Activated CD8-positive, alpha-beta memory T cell treated with anti-CD3 and anti-CD28 coated beads for 24 hours (primary cell): ENCODE results near the gene KIAA1755.
"Not testable (repeated sequence)": the region's sequence is repeated elsewhere in the genome, so short reads cannot be mapped to it uniquely, and the experiment has no call there.

ENCODE experiments used
- DNase-seq: peaks from one replicate; pipeline ENCODE4 v3.0.0-alpha.2; 2020

KIAA1755 gene

DNA sequence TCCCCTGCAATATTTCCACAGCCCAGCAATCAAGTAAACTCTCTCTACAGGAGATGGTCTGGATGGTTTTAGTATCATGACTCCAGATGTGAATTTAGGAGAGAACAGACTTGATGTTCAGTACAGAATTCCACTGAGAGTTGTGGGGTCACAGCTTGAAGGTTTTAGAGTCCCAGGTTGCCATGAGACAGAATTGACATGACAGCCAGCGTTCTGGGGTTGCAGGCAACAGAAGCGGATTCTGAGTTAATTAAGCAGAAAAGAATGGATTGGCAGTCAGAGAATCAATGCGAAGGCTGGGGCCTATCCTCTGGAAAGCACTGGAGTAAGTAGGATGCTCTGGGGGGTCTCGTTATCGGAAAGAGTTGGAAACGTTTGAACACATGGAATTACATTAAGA lies 2.4 kb upstream of the KIAA1755 start:
- no peak for DNase-seq

DNA sequence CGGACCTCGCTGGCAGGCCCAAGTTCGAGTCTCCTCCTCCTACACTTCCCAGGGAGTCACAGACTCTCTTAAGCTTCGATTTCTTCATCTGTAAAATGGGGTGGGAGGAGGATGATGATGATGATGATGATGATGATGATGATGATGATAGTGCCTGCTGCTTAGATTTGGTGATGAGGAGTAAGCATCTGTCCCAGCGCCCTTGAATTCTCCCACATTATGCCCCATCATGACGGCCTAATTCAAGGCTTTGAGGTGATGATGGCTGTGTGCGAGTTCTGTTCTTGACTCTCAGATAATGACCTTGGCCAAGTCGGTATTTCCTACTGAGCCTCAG lies 487 bp upstream of the KIAA1755 start:
- DNase-seq: no peak

DNA sequence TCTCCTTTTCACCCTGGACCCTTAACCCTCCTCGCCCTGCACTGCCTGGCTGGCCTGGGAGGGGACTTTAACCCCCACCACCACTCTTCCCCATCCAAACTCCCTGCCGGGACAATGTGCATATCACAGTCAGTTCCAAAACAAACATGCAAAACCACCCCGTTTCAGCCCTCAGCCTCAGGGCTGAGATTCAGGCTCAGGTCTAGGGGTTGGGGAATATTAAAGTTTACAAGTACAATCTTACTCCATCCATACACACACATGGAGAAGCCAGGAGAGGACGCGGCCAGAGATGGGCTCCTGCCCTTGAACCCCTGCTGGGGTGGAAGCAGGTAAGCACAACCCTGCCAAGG lies 534 bp downstream of the KIAA1755 start:
- no peak for DNase-seq

- DNase-seq: no peak
Measured at GRCh38 chr20:38258545-38259215, 1.9 kb downstream of the KIAA1755 start.

DNA sequence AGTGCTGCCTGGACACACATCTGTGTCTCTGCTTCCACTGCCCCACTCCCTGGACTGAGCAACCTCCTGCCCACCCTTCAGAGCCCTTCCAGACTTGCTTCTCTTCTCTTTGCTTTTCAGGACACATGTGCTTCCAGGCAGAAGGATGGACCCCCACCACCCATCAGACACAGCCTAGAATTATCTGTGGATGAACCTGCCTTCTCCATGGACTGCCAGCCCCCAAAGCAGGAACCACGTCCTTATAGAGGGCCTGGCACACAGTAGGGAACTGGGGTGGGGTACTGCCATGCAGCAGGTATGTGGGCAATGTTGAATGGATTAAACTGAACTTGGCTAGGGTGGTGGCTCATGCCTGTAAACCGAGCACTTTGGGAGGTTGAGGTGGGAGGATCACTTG lies 3.6 kb downstream of the KIAA1755 start:
- no peak for DNase-seq

GRCh38 chr20:38256021-38256420 lies 4.5 kb downstream of the KIAA1755 start:
- DNase-seq: no peak

- no peak for DNase-seq
Measured at GRCh38 chr20:38255393-38255792, 5.1 kb downstream of the KIAA1755 start.

- not testable (repeated sequence) for DNase-seq
Measured at GRCh38 chr20:38254621-38255020, 5.9 kb downstream of the KIAA1755 start.

GRCh38 chr20:38253571-38253970 lies 7.0 kb downstream of the KIAA1755 start:
- DNase-seq: no peak

GRCh38 chr20:38252292-38253288 lies 7.9 kb downstream of the KIAA1755 start:
- no peak for DNase-seq

- not testable (repeated sequence) for DNase-seq
Measured at GRCh38 chr20:38251441-38251840, 9.1 kb downstream of the KIAA1755 start.

DNA sequence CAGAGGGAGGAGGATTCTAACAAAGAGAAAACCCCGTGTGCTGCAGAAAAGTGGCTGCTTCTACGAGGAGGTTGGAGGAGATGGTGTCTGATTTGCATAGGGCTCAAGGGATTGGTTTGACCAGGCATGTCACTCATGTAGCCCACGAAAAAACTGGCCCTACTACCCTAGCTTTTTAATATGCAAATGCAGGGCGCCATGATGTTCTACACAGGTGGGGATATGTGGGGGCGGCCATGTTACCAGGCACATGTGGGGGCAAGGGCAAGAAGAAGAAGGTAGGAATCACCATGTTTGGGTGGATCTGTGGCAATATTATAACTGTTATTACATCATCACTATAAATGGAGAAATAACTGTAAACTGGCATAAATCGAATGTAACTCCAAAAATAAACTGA lies 9.9 kb downstream of the KIAA1755 start:
- no peak for DNase-seq

- no peak for DNase-seq
Measured at GRCh38 chr20:38249536-38250310, 10.8 kb downstream of the KIAA1755 start.

DNA sequence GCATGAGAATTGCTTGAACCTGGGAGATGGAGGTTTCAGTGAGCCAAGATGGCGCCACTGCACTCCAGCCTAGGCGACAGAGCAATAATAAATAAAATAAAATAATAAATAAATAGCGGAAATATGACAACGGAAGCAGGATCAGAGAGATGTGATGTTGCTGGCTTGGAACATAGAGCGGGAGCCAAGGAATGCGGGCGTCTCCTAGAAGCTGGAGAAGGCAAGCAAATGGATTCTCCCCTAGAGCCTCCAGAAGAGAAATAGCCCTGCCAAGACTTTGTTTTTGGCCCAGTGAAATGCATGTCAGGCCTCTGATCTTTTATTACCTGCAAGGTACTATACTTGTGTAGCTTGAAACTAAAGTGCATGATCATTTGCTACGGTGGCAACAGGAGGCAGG lies 12.4 kb downstream of the KIAA1755 start:
- no peak for DNase-seq

DNA sequence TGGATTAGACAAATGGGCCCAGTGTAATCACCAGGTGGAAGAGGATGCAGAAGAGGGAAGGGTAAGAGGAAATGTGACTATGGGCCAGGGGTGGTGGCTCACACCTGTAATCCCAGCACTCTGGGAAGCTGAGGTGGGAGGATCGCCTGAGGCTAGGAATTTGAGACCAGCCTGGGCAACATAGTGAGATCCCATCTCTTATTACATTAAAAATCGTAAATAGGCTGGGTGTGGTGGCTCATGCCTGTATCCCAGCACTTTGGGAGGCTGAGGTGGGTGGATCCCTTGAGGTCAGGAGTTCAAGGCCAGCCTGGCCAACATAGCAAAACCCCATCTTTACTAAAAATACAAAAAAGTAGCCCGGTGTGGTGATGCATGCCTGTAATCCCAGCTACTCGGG lies 12.8 kb downstream of the KIAA1755 start:
- DNase-seq: not testable (repeated sequence)

DNA sequence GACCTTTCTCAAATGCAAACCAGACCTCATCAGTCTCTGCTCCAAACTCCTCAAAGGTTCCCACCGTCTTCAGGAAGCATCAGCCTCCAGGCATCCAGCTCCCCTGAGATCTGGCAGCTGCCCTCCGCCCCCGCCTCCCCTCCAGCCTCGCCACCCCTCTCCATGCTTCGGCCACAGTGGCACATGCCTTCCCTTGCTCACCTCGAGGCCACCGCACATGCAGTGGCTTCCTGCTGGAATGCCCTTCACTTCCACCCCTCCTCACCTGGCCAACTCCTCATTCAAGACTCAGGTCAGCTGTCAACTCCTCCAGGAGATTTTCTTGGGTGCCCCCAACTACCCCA lies 13.4 kb downstream of the KIAA1755 start:
- no peak for DNase-seq

- DNase-seq: no peak
Measured at GRCh38 chr20:38246357-38247165, 14.0 kb downstream of the KIAA1755 start.

DNA sequence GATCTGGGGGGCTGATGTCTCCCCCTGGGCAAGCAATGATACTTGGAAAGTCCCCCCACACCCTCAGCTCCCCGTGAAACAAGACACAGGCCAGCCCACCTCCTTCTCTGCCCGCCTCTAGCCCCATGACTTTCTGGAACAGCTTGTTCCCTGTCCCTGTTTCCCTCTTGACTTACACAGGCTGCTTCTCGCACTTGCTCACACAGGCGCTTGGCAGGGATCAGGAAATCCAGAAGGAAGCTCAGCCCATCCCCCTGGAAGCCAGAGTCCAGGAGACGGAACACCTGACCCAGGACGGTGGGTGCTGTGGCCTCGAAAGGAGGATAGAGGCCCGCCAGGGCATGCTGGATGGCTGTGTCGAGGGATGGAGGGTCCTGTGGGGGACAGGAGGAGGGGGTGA lies 14.8 kb downstream of the KIAA1755 start:
- no peak for DNase-seq

- no peak for DNase-seq
Measured at GRCh38 chr20:38243709-38244020, 16.9 kb downstream of the KIAA1755 start.

DNA sequence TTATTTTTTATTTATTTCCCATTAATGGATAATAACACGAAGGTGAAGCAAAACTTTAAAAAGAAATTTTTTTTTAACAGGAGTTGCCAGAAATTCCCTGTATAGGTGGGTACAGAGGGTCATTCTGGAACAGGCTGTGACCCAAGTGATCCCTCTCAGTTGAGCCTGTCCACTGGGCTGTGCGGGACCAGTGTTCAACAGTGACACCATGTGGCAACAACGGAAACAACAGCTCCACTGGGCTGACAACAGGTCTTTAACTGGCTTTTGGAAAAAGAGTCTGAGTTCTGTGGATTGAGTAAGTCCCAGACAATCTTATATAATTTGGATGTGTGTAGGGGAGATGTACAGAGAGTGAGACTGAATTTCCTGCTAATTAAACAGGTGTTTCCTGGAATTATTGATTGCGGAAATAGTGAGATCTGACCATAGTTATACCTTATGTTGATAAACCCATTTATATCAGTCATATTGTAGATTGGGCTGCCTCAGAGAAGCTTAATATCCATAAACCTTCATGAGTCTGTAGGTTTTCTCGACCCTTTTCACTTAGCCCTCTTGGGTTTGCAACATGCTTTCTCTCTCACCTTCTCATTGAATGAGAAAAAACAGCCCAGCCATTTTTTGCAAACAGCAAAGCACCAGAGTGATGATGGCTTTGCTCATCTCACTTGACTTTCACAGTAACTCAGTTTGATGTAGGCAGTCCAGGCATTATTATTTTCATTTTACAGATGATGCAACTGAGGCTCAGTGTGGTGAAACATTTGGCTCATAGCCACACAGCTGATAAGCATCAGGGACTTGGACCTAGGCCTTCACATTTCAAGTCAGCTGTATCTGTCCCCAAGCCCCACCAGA lies 17.5 kb downstream of the KIAA1755 start:
- no peak for DNase-seq

DNA sequence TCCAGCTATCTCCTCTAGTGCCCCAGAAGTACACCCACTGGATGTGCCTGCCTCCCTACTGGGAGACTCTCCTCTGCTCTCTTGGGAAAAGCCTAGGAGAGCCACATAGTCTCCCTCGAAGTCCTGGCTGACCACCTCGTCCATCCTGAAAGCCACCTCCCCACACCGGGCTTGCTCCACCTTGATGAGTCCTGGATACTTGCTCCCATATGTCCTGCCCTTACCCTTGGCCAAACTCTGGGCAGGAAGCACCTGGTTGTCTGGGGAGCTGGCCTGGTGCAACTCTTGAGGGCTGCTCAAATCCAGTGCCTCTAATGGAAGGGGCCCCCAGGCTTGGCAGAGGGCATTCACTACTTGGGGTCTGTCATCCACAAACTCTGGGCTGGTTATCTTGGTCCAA lies 19.3 kb downstream of the KIAA1755 start:
- no peak for DNase-seq

DNA sequence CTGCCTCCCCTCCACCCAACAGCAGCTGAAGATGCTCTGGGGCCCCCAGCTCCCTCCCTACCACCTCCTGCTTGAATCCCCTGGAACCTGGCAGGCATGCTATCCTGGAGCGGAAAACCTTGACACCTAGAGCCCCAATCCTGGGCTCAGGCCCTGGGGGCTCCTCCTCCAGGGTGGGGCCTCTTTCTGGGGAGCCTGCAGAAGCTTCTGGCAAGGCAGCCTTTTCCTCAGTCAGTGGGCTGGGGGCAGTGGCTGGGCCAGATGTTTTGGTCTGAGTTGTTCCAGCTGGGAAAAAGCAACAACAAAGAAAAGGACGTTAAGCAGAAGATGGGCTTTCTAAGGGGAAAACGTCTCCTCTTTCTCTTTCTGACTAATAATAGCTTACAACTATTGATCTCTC lies 21.1 kb downstream of the KIAA1755 start:
- DNase-seq: no peak
